ENCODE results near the gene BMERB1. TPM values are rescaled to one million over a fixed set of nuclear protein-coding genes. Genes with fewer than 3 reads are reported as not detected.

Gene BMERB1
- total RNA-seq, 2 donors from 2014 or later, result 1.8 to 3.0 TPM

- peaks cover 2% of the 10 kb centered on the region for H3K4me1 Mint-ChIP-seq
- no peak for ATAC-seq
These were observed 49.5 kb downstream of the BMERB1 start for GRCh38 chr16:15483857-15484256.

GRCh38 chr16:15484662-15485061 is 50.3 kb downstream of the BMERB1 start:
- H3K4me1 Mint-ChIP-seq, result peaks cover 2% of the 10 kb centered on the region
- H3K27me3 Mint-ChIP-seq, result no peaks in the 10 kb centered on the region
- H3K27ac Mint-ChIP-seq, result no peak overlapping the region
- H3K4me3 Mint-ChIP-seq, result no peak overlapping the region
- DNase-seq (no peak), ATAC-seq (no peak)
- no peaks in the 10 kb centered on the region for H3K9me3 ChIP-seq (ENCODE audit: control insufficient read depth, low read length, poor library complexity, severe bottlenecking)
- H3K36me3 Mint-ChIP-seq (ENCODE audit: low read depth), result peaks cover 2% of the 10 kb centered on the region

More at GRCh38 chr16:15483857-15484256, 49.5 kb downstream of the BMERB1 start:
- H3K4me3 Mint-ChIP-seq, result no peak overlapping the region
- no peaks in the 10 kb centered on the region for H3K27me3 Mint-ChIP-seq
- no peak overlapping the region for H3K27ac Mint-ChIP-seq
- peaks cover 2% of the 10 kb centered on the region for H3K36me3 Mint-ChIP-seq (ENCODE audit: low read depth)
- no peak for DNase-seq
- H3K9me3 ChIP-seq (ENCODE audit: control insufficient read depth, low read length, poor library complexity, severe bottlenecking), result no peaks in the 10 kb centered on the region

GRCh38 chr16:15485175-15485574 is 50.8 kb downstream of the BMERB1 start:
- Mint-ChIP-seq H3K4me3 (no peak overlapping the region), H3K27ac (no peak overlapping the region), H3K4me1 (peaks cover 2% of the 10 kb centered on the region), H3K36me3 (ENCODE audit: low read depth) (peaks cover 2% of the 10 kb centered on the region), H3K27me3 (peaks cover 4% of the 10 kb centered on the region)
- no peaks in the 10 kb centered on the region for H3K9me3 ChIP-seq (ENCODE audit: control insufficient read depth, low read length, poor library complexity, severe bottlenecking)
- DNase-seq (no peak), ATAC-seq (no peak)

GRCh38 chr16:15486661-15487060 is 52.3 kb downstream of the BMERB1 start:
- no peak for ATAC-seq
- H3K27ac Mint-ChIP-seq, result no peak overlapping the region

GRCh38 chr16:15487336-15488284 is 53.2 kb downstream of the BMERB1 start:
- no peak overlapping the region for H3K4me3 Mint-ChIP-seq

More at GRCh38 chr16:15486661-15487060, 52.3 kb downstream of the BMERB1 start:
- H3K4me3 Mint-ChIP-seq, result no peak overlapping the region
- H3K9me3 ChIP-seq (ENCODE audit: control insufficient read depth, low read length, poor library complexity, severe bottlenecking), result no peaks in the 10 kb centered on the region
- peaks cover 2% of the 10 kb centered on the region for H3K36me3 Mint-ChIP-seq (ENCODE audit: low read depth)
- peaks cover 2% of the 10 kb centered on the region for H3K4me1 Mint-ChIP-seq
- DNase-seq, result no peak
- peaks cover 4% of the 10 kb centered on the region for H3K27me3 Mint-ChIP-seq

GRCh38 chr16:15489016-15489415 is 54.6 kb downstream of the BMERB1 start:
- no peaks in the 10 kb centered on the region for H3K36me3 Mint-ChIP-seq (ENCODE audit: low read depth)
- H3K4me1 Mint-ChIP-seq, result no peaks in the 10 kb centered on the region
- H3K4me3 Mint-ChIP-seq, result no peak overlapping the region

More at GRCh38 chr16:15487336-15488284, 53.2 kb downstream of the BMERB1 start:
- Mint-ChIP-seq H3K4me1 (no peaks in the 10 kb centered on the region), H3K36me3 (ENCODE audit: low read depth) (peaks cover 2% of the 10 kb centered on the region), H3K27me3 (peaks cover 4% of the 10 kb centered on the region), H3K27ac (no peak overlapping the region)
- no peaks in the 10 kb centered on the region for H3K9me3 ChIP-seq (ENCODE audit: control insufficient read depth, low read length, poor library complexity, severe bottlenecking)
- ATAC-seq (no peak), DNase-seq (no peak)

GRCh38 chr16:15490123-15490711 is 55.8 kb downstream of the BMERB1 start:
- no peaks in the 10 kb centered on the region for H3K9me3 ChIP-seq (ENCODE audit: control insufficient read depth, low read length, poor library complexity, severe bottlenecking)
- ATAC-seq (no peak), DNase-seq (no peak)
- Mint-ChIP-seq H3K27ac (no peak overlapping the region), H3K27me3 (peaks cover 4% of the 10 kb centered on the region), H3K4me3 (no peak overlapping the region), H3K4me1 (no peaks in the 10 kb centered on the region), H3K36me3 (ENCODE audit: low read depth) (no peaks in the 10 kb centered on the region)

More at GRCh38 chr16:15489016-15489415, 54.6 kb downstream of the BMERB1 start:
- no peaks in the 10 kb centered on the region for H3K9me3 ChIP-seq (ENCODE audit: control insufficient read depth, low read length, poor library complexity, severe bottlenecking)
- ATAC-seq (no peak), DNase-seq (no peak)
- peaks cover 4% of the 10 kb centered on the region for H3K27me3 Mint-ChIP-seq
- no peak overlapping the region for H3K27ac Mint-ChIP-seq

GRCh38 chr16:15491411-15491810 is 57.0 kb downstream of the BMERB1 start:
- H3K27me3 Mint-ChIP-seq, result peaks cover 4% of the 10 kb centered on the region
- H3K9me3 ChIP-seq (ENCODE audit: control insufficient read depth, low read length, poor library complexity, severe bottlenecking), result no peaks in the 10 kb centered on the region
- H3K36me3 Mint-ChIP-seq (ENCODE audit: low read depth), result no peaks in the 10 kb centered on the region
- no peak overlapping the region for H3K4me3 Mint-ChIP-seq
- no peak for ATAC-seq
- H3K27ac Mint-ChIP-seq, result no peak overlapping the region
- DNase-seq, result no peak
- H3K4me1 Mint-ChIP-seq, result no peaks in the 10 kb centered on the region

- no peak for DNase-seq
- no peaks in the 10 kb centered on the region for H3K9me3 ChIP-seq (ENCODE audit: control insufficient read depth, low read length, poor library complexity, severe bottlenecking)
- Mint-ChIP-seq H3K27me3 (peaks cover 4% of the 10 kb centered on the region), H3K4me3 (no peak overlapping the region), H3K36me3 (ENCODE audit: low read depth) (no peaks in the 10 kb centered on the region), H3K27ac (no peak overlapping the region), H3K4me1 (no peaks in the 10 kb centered on the region)
- ATAC-seq, result no peak
These were observed 57.8 kb downstream of the BMERB1 start for GRCh38 chr16:15492091-15492740.

GRCh38 chr16:15493466-15494180 is 59.2 kb downstream of the BMERB1 start:
- Mint-ChIP-seq H3K4me1 (no peaks in the 10 kb centered on the region), H3K27ac (no peak overlapping the region), H3K4me3 (no peak overlapping the region), H3K36me3 (ENCODE audit: low read depth) (peaks cover 2% of the 10 kb centered on the region), H3K27me3 (peaks cover 4% of the 10 kb centered on the region)
- no peak for DNase-seq
- no peaks in the 10 kb centered on the region for H3K9me3 ChIP-seq (ENCODE audit: control insufficient read depth, low read length, poor library complexity, severe bottlenecking)
- no peak for ATAC-seq

GRCh38 chr16:15494236-15494635 is 59.8 kb downstream of the BMERB1 start:
- H3K27me3 Mint-ChIP-seq, result peaks cover 4% of the 10 kb centered on the region
- no peak overlapping the region for H3K4me3 Mint-ChIP-seq
- ATAC-seq, result no peak
- no peak for DNase-seq
- H3K36me3 Mint-ChIP-seq (ENCODE audit: low read depth), result peaks cover 2% of the 10 kb centered on the region
- no peak overlapping the region for H3K27ac Mint-ChIP-seq
- H3K9me3 ChIP-seq (ENCODE audit: control insufficient read depth, low read length, poor library complexity, severe bottlenecking), result no peaks in the 10 kb centered on the region
- no peaks in the 10 kb centered on the region for H3K4me1 Mint-ChIP-seq

- Mint-ChIP-seq H3K4me1 (no peaks in the 10 kb centered on the region), H3K27me3 (no peaks in the 10 kb centered on the region), H3K36me3 (ENCODE audit: low read depth) (peaks cover 2% of the 10 kb centered on the region), H3K27ac (no peak overlapping the region), H3K4me3 (no peak overlapping the region)
- H3K9me3 ChIP-seq (ENCODE audit: control insufficient read depth, low read length, poor library complexity, severe bottlenecking), result no peaks in the 10 kb centered on the region
- DNase-seq, result no peak
- no peak for ATAC-seq
These were observed 61.5 kb downstream of the BMERB1 start for GRCh38 chr16:15495898-15496297.

All from T-helper 17 cell (primary cell).